ENCODE measurements around the gene FOXJ1. TPM values are rescaled to one million over a fixed set of nuclear protein-coding genes. Genes with fewer than 3 reads are reported as not detected.

FOXJ1 gene
- total and polyA plus RNA-seq, 2 of the 13 experiments (the other 11 are each of a cell fraction or from before 2014, with no cell fraction given) = 0.98 to 1.6 TPM

DNA sequence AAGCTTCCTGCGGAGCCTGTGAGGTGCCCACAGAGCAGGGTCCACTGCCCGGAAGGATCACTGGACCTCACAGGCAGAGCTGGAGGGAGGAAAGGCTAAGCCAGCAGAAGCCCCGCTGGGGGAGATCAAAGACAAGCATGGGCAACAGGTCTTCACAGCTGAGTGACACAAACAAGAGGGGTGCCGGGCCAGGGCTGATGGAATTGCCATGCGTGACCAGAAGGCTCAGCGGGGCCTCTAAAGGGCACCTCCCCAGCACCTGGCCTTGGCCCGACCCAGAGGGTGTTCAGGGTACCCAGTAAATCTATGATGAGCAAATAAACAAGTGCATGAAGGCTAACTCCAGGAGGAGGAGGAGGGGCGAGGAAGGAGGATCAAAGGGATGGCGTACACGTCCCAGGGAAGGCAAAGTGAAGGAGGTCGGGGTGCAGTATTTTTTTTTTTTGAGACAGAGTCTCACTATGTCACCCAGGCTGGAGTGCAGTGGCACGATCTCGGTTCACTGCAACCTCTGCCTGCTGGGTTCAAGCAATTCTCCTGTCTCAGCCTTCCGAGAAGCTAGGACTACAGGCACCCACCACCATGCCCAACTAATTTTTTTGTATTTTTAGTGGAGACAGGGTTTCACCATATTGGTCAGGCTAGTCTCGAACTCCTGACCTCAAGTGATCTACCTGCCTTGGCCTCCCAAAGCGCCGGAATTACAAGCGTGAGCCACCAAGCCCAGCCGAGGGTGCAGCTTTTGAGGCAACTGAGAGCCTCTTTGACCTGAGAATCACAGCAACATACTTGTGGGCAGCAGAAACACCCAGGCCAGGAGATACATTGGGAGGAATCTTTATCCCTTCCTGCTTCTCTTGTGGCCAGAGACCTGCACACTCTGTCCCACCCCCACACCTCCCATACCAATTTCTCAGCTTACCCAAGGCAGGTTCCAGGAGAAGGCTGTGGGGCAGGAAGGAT lies 21.4 kb downstream of the FOXJ1 start (continued):
- TF ChIP-seq, protein P1, sequence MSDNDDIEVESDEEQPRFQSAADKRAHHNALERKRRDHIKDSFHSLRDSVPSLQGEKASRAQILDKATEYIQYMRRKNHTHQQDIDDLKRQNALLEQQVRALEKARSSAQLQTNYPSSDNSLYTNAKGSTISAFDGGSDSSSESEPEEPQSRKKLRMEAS (IDR thresholded peaks at IDR 0.05) = 0 out of 2 replicates have a peak, but pooled peaks have one; percentile 34
- TF ChIP-seq CENPX (CRISPR knock-in tag; IDR thresholded peaks at IDR 0.05) (no peak), ZNF501 (CRISPR knock-in tag; IDR thresholded peaks at IDR 0.05) (peak; percentile 46; the same call in 1 of the 2 replicates), TCF7L2 (IDR thresholded peaks at IDR 0.05; ENCODE audit: low read depth, low read length) (no peak), SRSF1 (optimal IDR thresholded peaks at IDR 0.05; ENCODE audit: low read depth, low read length) (no peak), ZNF891 (CRISPR knock-in tag; IDR thresholded peaks at IDR 0.05) (0 out of 2 replicates have a peak, but pooled peaks have one; percentile 29), SIX4 (CRISPR knock-in tag; IDR thresholded peaks at IDR 0.05) (no peak), ZNF7 (CRISPR knock-in tag; IDR thresholded peaks at IDR 0.05) (no peak), BCL6 (CRISPR knock-in tag; IDR thresholded peaks at IDR 0.05) (peak; percentile 68; the same call in 1 of the 2 replicates), CBFB (CRISPR knock-in tag; IDR thresholded peaks at IDR 0.05) (no peak), RARA (CRISPR knock-in tag; IDR thresholded peaks at IDR 0.05) (peak; percentile 97), TMF1 (CRISPR knock-in tag; IDR thresholded peaks at IDR 0.05; ENCODE audit: low read depth) (peak; percentile 13; the same call in 1 of the 2 replicates), ZNF354B (CRISPR knock-in tag; IDR thresholded peaks at IDR 0.05) (no peak), ZNF619 (CRISPR knock-in tag; IDR thresholded peaks at IDR 0.05) (no peak), KLF6 (CRISPR knock-in tag; IDR thresholded peaks at IDR 0.05) (no peak), U2AF2 (IDR thresholded peaks at IDR 0.05; ENCODE audit: low read depth, low read length) (no peak), ZNF431 (CRISPR knock-in tag; IDR thresholded peaks at IDR 0.05; ENCODE audit: borderline replicate concordance, low read depth) (0 out of 2 replicates have a peak, but pooled peaks have one; percentile 31), NFYC (CRISPR knock-in tag; IDR thresholded peaks at IDR 0.05) (no peak), AHR (CRISPR knock-in tag; IDR thresholded peaks at IDR 0.05) (no peak; the same call in 1 of the 2 replicates), FOXK1 (CRISPR knock-in tag; IDR thresholded peaks at IDR 0.05; ENCODE audit: borderline replicate concordance, low read depth) (0 out of 2 replicates have a peak, but pooled peaks have one; percentile 67), ZMYM3 (CRISPR knock-in tag; IDR thresholded peaks at IDR 0.05) (no peak; the same call in 1 of the 2 replicates), CEBPG (CRISPR knock-in tag; IDR thresholded peaks at IDR 0.05) (no peak; the same call in 1 of the 2 replicates)
- TF ChIP-seq, protein P2, sequence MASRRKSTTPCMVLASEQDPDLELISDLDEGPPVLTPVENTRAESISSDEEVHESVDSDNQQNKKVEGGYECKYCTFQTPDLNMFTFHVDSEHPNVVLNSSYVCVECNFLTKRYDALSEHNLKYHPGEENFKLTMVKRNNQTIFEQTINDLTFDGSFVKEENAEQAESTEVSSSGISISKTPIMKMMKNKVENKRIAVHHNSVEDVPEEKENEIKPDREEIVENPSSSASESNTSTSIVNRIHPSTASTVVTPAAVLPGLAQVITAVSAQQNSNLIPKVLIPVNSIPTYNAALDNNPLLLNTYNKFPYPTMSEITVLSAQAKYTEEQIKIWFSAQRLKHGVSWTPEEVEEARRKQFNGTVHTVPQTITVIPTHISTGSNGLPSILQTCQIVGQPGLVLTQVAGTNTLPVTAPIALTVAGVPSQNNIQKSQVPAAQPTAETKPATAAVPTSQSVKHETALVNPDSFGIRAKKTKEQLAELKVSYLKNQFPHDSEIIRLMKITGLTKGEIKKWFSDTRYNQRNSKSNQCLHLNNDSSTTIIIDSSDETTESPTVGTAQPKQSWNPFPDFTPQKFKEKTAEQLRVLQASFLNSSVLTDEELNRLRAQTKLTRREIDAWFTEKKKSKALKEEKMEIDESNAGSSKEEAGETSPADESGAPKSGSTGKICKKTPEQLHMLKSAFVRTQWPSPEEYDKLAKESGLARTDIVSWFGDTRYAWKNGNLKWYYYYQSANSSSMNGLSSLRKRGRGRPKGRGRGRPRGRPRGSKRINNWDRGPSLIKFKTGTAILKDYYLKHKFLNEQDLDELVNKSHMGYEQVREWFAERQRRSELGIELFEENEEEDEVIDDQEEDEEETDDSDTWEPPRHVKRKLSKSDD (CRISPR knock-in tag; IDR thresholded peaks at IDR 0.05; ENCODE audit: low read depth) = no peak
- TF ChIP-seq, protein P3, sequence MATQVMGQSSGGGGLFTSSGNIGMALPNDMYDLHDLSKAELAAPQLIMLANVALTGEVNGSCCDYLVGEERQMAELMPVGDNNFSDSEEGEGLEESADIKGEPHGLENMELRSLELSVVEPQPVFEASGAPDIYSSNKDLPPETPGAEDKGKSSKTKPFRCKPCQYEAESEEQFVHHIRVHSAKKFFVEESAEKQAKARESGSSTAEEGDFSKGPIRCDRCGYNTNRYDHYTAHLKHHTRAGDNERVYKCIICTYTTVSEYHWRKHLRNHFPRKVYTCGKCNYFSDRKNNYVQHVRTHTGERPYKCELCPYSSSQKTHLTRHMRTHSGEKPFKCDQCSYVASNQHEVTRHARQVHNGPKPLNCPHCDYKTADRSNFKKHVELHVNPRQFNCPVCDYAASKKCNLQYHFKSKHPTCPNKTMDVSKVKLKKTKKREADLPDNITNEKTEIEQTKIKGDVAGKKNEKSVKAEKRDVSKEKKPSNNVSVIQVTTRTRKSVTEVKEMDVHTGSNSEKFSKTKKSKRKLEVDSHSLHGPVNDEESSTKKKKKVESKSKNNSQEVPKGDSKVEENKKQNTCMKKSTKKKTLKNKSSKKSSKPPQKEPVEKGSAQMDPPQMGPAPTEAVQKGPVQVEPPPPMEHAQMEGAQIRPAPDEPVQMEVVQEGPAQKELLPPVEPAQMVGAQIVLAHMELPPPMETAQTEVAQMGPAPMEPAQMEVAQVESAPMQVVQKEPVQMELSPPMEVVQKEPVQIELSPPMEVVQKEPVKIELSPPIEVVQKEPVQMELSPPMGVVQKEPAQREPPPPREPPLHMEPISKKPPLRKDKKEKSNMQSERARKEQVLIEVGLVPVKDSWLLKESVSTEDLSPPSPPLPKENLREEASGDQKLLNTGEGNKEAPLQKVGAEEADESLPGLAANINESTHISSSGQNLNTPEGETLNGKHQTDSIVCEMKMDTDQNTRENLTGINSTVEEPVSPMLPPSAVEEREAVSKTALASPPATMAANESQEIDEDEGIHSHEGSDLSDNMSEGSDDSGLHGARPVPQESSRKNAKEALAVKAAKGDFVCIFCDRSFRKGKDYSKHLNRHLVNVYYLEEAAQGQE (IDR thresholded peaks at IDR 0.05; ENCODE audit: borderline replicate concordance in 1 of 2, low read depth in 1 of 2, low read length in 2 of 2) = 0 out of 4 replicates have a peak, but pooled peaks of 1 of the 2 experiments have one; percentile 8
